Measurements from ENCODE around the gene MRPL2.

Gene MRPL2

DNA sequence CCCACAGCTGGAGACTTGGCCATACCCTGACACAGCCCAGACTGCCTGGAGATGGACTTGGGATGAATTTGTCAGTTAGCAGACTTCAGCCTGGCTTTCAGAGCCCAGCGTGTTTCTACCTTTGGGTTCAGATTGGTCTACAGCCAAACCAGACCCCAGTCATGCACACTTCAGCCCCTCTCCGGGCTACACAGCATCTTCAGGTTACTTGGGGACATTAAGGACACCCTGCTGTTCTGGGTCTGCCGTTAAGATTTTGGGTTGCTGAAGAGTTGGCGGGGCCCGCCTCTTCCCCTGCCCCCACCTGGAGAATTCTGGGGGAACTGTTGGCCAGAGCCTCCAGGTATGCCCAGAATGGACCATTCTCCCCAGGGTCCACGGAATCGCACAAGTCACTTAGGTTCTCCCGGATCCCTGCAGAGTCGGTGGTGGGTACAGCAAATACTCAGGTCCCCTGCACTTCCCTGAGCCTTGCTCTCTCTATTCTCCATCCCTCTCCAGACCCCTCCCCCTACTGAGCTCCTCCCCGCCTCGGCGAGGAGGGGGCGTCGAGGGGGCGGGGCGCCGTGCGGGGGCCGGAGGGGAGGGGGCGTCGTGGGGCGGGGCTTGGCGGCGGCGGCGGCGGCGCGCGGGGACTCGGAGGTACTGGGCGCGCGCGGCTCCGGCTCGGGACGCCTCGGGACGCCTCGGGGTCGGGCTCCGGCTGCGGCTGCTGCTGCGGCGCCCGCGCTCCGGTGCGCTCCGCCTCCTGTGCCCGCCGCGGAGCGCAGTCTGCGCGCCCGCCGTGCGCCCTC lies 16.6 kb upstream of the MRPL2 start, which contains the start of gene PTK7:
Gene PTK7 (plus strand): TSS at position 645 of the 794 bp plus-strand sequence. CDS start 175 bp downstream, outside the sequence.
- DNase-seq (ENCODE audit: extremely low read depth, low read depth), result no peak
- H3K4me3 ChIP-seq (replicated peaks; ENCODE audit: low read depth, low read length), result peak within 1 kb of the TSS; percentile 92
- TF ChIP-seq, protein P1, sequence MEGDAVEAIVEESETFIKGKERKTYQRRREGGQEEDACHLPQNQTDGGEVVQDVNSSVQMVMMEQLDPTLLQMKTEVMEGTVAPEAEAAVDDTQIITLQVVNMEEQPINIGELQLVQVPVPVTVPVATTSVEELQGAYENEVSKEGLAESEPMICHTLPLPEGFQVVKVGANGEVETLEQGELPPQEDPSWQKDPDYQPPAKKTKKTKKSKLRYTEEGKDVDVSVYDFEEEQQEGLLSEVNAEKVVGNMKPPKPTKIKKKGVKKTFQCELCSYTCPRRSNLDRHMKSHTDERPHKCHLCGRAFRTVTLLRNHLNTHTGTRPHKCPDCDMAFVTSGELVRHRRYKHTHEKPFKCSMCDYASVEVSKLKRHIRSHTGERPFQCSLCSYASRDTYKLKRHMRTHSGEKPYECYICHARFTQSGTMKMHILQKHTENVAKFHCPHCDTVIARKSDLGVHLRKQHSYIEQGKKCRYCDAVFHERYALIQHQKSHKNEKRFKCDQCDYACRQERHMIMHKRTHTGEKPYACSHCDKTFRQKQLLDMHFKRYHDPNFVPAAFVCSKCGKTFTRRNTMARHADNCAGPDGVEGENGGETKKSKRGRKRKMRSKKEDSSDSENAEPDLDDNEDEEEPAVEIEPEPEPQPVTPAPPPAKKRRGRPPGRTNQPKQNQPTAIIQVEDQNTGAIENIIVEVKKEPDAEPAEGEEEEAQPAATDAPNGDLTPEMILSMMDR (IDR thresholded peaks at IDR 0.05; ENCODE audit: low read depth, low read length, missing control alignments), result no peak

DNA sequence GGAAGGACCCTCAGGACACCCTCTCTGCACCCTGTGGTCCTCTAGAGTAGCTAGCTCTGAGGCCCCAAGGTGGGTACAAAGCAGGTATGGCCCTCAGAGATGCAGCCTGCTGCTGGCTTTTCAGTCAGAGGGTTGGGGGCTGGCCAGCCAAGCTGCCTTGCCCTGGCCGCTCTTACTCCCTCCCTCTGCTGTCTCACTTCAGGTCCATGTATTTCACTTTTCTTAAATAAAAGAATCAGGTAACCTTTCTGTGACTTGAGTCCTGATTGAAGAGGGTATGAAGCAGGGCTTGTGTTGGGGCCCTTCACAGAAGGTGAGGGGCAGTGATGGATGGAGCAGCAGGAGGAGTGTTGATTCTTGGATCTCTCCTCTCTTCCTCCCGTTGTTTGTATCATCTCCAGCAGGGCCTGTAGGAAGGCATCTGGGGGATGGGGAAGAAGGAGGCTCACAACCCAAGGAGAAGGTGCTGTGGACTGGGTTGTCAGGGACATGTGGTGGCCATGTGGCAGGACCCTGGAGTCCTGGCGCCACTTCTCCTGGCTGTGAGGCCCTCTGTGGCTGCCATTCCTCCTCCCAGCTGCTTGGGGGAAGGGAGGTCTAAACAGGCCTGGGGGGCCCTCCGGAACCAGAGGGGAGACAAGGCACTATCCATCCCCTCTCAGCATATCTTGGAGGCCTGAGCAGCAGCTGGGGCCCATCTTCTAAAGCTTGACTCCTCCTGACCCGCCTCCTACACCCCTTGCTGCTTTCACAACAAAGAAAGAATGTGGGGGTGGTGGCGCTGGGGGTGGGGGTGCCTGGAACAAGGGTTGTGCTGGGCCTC lies 15.8 kb upstream of the MRPL2 start:
- peak overlapping the region; percentile 92 for H3K4me3 ChIP-seq (replicated peaks; ENCODE audit: low read depth, low read length)
- peak; percentile 78 for DNase-seq (ENCODE audit: extremely low read depth, low read depth)
- TF ChIP-seq, protein P1 (IDR thresholded peaks at IDR 0.05; ENCODE audit: low read depth, low read length, missing control alignments), result no peak

- DNase-seq (ENCODE audit: extremely low read depth, low read depth), result no peak
- H3K4me3 ChIP-seq (replicated peaks; ENCODE audit: low read depth, low read length), result no peak overlapping the region
- TF ChIP-seq, protein P1 (IDR thresholded peaks at IDR 0.05; ENCODE audit: low read depth, low read length, missing control alignments), result peak; percentile 62
These were observed 10.9 kb upstream of the MRPL2 start for GRCh38 chr6:43070028-43070632.

DNA sequence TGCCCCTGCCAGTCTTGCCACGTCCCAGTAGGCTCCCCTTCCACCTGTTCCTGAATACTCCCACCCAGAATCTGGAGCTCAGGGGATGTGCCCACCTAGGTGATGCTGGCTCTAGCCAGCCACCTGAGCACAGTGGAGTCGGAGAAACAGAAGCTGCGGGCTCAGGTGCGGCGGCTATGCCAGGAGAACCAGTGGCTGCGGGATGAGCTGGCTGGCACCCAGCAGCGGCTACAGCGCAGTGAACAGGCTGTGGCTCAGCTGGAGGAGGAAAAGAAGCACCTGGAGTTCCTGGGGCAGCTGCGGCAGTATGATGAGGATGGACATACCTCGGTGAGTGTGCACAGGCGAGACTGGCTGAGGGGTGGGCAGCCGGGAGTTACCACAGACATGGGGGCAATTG lies 3.6 kb upstream of the MRPL2 start:
- no peak overlapping the region for H3K4me3 ChIP-seq (replicated peaks; ENCODE audit: low read depth, low read length)
- TF ChIP-seq, protein P1 (IDR thresholded peaks at IDR 0.05; ENCODE audit: low read depth, low read length, missing control alignments), result no peak
- DNase-seq (ENCODE audit: extremely low read depth, low read depth), result no peak

GRCh38 chr6:43061861-43062260 lies 2.6 kb upstream of the MRPL2 start:
- no peak for DNase-seq (ENCODE audit: extremely low read depth, low read depth)
- H3K4me3 ChIP-seq (replicated peaks; ENCODE audit: low read depth, low read length), result no peak overlapping the region
- TF ChIP-seq, protein P1 (IDR thresholded peaks at IDR 0.05; ENCODE audit: low read depth, low read length, missing control alignments), result no peak

DNA sequence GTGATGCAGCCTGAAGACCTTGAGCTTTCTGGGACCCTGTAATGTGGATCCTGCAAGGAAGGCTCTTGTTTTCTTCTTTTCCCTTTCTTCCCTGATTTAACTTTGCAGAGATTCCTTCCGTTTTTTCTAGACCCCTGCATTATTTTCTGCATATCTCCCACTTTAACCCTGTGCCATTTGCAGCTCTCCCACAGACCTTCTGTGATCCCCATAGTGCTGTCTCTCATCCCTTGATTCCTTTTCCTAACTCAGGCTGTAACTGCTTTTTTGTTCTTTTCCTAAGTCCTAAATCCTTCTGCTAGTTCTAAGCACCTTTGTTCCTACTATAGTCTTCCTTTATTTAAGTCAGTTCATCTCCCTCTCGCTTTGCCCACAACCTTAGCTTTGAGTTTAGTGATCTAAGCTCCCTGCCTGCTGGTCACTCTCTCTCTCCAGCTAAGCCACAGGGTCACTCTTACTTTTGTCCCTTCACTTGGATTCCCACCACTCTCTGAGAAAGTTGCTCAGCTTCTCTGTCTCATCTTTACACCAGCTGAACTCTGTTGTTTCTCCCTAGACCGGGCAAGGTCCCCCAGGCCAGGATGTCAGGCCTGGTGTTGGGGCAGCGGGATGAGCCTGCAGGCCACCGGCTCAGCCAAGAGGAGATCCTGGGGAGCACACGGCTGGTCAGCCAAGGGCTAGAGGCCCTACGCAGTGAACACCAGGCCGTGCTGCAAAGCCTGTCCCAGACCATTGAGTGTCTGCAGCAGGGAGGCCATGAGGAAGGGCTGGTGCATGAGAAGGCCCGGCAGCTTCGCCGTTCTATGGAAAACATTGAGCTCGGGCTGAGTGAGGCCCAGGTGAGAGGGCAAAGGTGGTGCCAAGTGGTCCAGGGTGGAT lies 1.8 kb upstream of the MRPL2 start:
- TF ChIP-seq, protein P1 (IDR thresholded peaks at IDR 0.05; ENCODE audit: low read depth, low read length, missing control alignments), result no peak
- H3K4me3 ChIP-seq (replicated peaks; ENCODE audit: low read depth, low read length), result no peak overlapping the region

More for the DNA sequence above, 1.8 kb upstream of the MRPL2 start:
- DNase-seq (ENCODE audit: extremely low read depth, low read depth), result no peak

All from HFF-Myc (cell line).